K562 (cell line): ENCODE data around the gene ATP6V1G1. TPM values are rescaled to one million over a fixed set of nuclear protein-coding genes. Genes with fewer than 3 reads are reported as not detected.
A peak's percentile ranks its signal among the peaks of the same experiment; 100 is the strongest.

Experiments
- CSDE1 ChIP-seq, 2 experiments: fragments of 450-650 bp; IDR thresholded peaks; 2 replicates each; pipeline ENCODE4 v1.6.1; 2016; ENCODE audit warnings: mild to moderate bottlenecking in 1 of 2
- HDAC6 ChIP-seq: IDR thresholded peaks from 2 replicates; pipeline ENCODE4 v1.6.1; 2012; ENCODE audit warnings: low read depth, mild to moderate bottlenecking, control low read depth, inconsistent platforms, low read length, moderate library complexity
- ILF3 ChIP-seq: fragments of 450-650 bp; IDR thresholded peaks from 2 replicates; pipeline ENCODE4 v1.6.1; 2018; ENCODE audit warnings: antibody characterized with exemption, mild to moderate bottlenecking, moderate library complexity, borderline replicate concordance
- MAZ ChIP-seq, 2 experiments: fragments of 450-650 bp in 1 of 2; sonication (generic) in 1 of 2; formaldehyde crosslinking; IDR thresholded peaks in 1 of 2; conservative IDR thresholded peaks in 1 of 2; 2 replicates each; pipeline versions ENCODE4 v1.4.0 to v1.5.0; 2020; ENCODE audit warnings: mild to moderate bottlenecking in 1 of 2, missing genetic modification reagents in 1 of 2
- NR2C2 ChIP-seq, 2 experiments: fragments of 200-800 bp in 1 of 2; sonication (Bioruptor generic) in 1 of 2; sonication (generic) in 1 of 2; formaldehyde crosslinking in 1 of 2; IDR thresholded peaks; 2 replicates each; pipeline versions ENCODE4 v1.6.1 to v1.8.0; 2016 to 2022; ENCODE audit warnings: mild to moderate bottlenecking in 1 of 2, missing compliant biosample characterization in 1 of 2, missing genetic modification characterization in 1 of 2, missing genetic modification reagents in 1 of 2
- PHB ChIP-seq: fragments of 250-450 bp; sonication (Bioruptor Pico); IDR thresholded peaks from 2 replicates; pipeline ENCODE4 v1.5.0; 2021
- ZNF436 ChIP-seq: fragments of 250-450, 450-650 bp; sonication (Bioruptor Pico); formaldehyde crosslinking; IDR thresholded peaks from 2 replicates; pipeline ENCODE4 v1.7.0; 2020; ENCODE audit warnings: mild to moderate bottlenecking
- polyA plus RNA-seq, 8 experiments: library from polyadenylated mRNA; depleted of rRNA in 4 of 8; stranded (reverse) in 5 of 8; unstranded in 3 of 8; fragments of >200 nt; fragmentation: Nextera tagmentation in 2 of 8; fragmentation: Illumina TruSeq in 1 of 8; extraction: Ambion mirVana in 2 of 8; extraction: Trizol in 1 of 8; gene quantifications; 2 replicates each; pipeline versions ENCODE4 v1.2.1 to v1.2.3, GENCODE V29; 2011 to 2014; ENCODE audit warnings: inconsistent platforms in 1 of 8, missing spikeins in 1 of 8
- total RNA-seq, 7 experiments: library from RNA; depleted of rRNA in 6 of 7; stranded (reverse); fragments of >200 nt in 6 of 7; fragmentation: Illumina TruSeq in 2 of 7; extraction: Trizol in 2 of 7; gene quantifications; 2 replicates each; pipeline versions ENCODE4 v1.2.1 to v1.2.3, GENCODE V29; 2011 to 2021; ENCODE audit warnings: low replicate concordance in 1 of 7
- TF ChIP-seq, protein P1 (sequence below), 2 experiments: fragments of 250-450 bp in 1 of 2; fragments of 450-650 bp in 1 of 2; sonication (Bioruptor Pico) in 1 of 2; IDR thresholded peaks; 2 replicates each; pipeline versions ENCODE4 v1.6.1 to v1.8.0; 2016 to 2021; ENCODE audit warnings: mild to moderate bottlenecking in 2 of 2, moderate library complexity in 2 of 2, missing compliant biosample characterization in 1 of 2, missing genetic modification characterization in 1 of 2
- TF ChIP-seq, protein P2 (sequence below): sonication (generic); formaldehyde crosslinking; IDR thresholded peaks from 2 replicates; pipeline ENCODE4 v1.9.0; 2022; ENCODE audit warnings: mild to moderate bottlenecking, missing genetic modification reagents
- TF ChIP-seq, protein P3 (sequence below), 3 experiments: fragments of 200-800 bp in 1 of 3; fragments of 250-450 bp in 1 of 3; fragments of 450-650 bp in 1 of 3; sonication (Bioruptor Pico) in 1 of 3; sonication (Bioruptor generic) in 1 of 3; formaldehyde crosslinking in 1 of 3; IDR thresholded peaks; 2 replicates each; pipeline versions ENCODE4 v1.6.1 to v1.8.0; 2016 to 2022; ENCODE audit warnings: mild to moderate bottlenecking in 2 of 3, missing genetic modification characterization in 2 of 3, missing compliant biosample characterization in 1 of 3, moderate library complexity in 1 of 3
- TF ChIP-seq, protein P4 (sequence below): sonication (generic); formaldehyde crosslinking; IDR thresholded peaks from 2 replicates; pipeline ENCODE4 v1.8.0; 2023; ENCODE audit warnings: missing genetic modification reagents, mild to moderate bottlenecking, borderline replicate concordance
- TF ChIP-seq, protein P5 (sequence below): fragments of 250-450 bp; sonication (Bioruptor Pico); IDR thresholded peaks from 2 replicates; pipeline ENCODE4 v1.4.0; 2020; ENCODE audit warnings: mild to moderate bottlenecking, moderate library complexity

ATP6V1G1 gene
- total and polyA plus RNA-seq, 9 of the 15 experiments (the other 6 are each of a cell fraction or from before 2014, with no cell fraction given) = 88.4 to 492 (median 193) TPM

DNA sequence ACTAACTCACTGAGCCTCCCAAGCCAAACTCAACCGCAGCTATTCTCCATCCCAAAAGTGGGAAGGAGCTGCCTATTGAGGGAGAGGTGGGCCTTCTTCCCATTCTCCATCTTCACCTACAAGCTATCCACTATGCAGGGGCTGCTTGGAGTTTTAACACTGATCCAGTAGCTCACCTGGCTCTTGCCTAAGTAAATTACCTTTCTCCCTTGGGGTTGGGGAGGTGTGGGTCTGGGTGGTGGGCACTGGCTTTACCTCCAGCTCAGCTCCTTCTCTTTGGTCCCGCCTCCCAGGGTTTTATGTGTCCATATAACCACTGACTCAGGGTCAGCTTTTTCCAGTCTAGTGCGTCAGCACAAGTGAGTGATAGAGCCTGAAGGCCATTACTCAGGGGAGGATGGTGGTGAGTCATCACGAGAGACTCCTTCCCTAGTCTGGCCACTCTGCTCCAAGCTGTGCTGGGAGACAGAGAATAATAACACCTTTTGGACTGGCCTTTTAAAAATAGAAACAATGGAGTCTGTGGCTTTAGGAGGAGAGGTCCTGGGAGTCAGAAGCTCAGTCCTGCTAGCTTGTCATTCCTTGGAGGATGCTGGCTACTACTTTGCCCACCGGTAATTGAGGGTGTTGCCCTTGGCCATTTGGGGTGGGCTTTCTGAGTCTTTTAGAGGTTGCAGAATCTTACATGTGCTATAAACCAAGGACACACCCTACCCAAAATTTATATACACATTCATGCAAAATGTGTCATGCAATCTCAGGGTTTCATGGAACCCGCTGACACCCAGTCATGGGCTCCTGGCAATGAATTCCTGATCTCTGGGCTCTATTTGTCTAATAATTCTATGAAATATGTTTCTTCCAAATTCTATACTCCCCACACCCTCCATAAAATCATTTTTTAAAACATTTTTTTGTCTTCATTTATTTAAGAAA is 35.6 kb upstream of the ATP6V1G1 start (continued):
- TF ChIP-seq, protein P1, sequence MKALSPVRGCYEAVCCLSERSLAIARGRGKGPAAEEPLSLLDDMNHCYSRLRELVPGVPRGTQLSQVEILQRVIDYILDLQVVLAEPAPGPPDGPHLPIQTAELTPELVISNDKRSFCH (CRISPR knock-in tag; IDR thresholded peaks at IDR 0.05) = no peak
- TF ChIP-seq, protein P1 (tag; IDR thresholded peaks at IDR 0.05) = no peak
- TF ChIP-seq, protein P2, sequence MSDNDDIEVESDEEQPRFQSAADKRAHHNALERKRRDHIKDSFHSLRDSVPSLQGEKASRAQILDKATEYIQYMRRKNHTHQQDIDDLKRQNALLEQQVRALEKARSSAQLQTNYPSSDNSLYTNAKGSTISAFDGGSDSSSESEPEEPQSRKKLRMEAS (CRISPR knock-in tag) = no peak
- TF ChIP-seq ILF3 (no peak), PHB (no peak), HDAC6 (no peak), NR2C2 (CRISPR knock-in tag; IDR thresholded peaks at IDR 0.05) (no peak), NR2C2 (tag; IDR thresholded peaks at IDR 0.05) (peak; percentile 6; the same call in 1 of the 2 replicates), ZNF436 (CRISPR knock-in tag) (no peak), MAZ (CRISPR knock-in tag; conservative IDR thresholded peaks at IDR 0.05 in 1 of 2, IDR thresholded peaks at IDR 0.05 in 1 of 2) (no peak), CSDE1 (IDR thresholded peaks at IDR 0.05) (no peak)
- TF ChIP-seq, protein P3, sequence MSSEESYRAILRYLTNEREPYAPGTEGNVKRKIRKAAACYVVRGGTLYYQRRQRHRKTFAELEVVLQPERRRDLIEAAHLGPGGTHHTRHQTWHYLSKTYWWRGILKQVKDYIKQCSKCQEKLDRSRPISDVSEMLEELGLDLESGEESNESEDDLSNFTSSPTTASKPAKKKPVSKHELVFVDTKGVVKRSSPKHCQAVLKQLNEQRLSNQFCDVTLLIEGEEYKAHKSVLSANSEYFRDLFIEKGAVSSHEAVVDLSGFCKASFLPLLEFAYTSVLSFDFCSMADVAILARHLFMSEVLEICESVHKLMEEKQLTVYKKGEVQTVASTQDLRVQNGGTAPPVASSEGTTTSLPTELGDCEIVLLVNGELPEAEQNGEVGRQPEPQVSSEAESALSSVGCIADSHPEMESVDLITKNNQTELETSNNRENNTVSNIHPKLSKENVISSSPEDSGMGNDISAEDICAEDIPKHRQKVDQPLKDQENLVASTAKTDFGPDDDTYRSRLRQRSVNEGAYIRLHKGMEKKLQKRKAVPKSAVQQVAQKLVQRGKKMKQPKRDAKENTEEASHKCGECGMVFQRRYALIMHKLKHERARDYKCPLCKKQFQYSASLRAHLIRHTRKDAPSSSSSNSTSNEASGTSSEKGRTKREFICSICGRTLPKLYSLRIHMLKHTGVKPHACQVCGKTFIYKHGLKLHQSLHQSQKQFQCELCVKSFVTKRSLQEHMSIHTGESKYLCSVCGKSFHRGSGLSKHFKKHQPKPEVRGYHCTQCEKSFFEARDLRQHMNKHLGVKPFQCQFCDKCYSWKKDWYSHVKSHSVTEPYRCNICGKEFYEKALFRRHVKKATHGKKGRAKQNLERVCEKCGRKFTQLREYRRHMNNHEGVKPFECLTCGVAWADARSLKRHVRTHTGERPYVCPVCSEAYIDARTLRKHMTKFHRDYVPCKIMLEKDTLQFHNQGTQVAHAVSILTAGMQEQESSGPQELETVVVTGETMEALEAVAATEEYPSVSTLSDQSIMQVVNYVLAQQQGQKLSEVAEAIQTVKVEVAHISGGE (CRISPR knock-in tag; IDR thresholded peaks at IDR 0.05) = no peak
- TF ChIP-seq, protein P4, sequence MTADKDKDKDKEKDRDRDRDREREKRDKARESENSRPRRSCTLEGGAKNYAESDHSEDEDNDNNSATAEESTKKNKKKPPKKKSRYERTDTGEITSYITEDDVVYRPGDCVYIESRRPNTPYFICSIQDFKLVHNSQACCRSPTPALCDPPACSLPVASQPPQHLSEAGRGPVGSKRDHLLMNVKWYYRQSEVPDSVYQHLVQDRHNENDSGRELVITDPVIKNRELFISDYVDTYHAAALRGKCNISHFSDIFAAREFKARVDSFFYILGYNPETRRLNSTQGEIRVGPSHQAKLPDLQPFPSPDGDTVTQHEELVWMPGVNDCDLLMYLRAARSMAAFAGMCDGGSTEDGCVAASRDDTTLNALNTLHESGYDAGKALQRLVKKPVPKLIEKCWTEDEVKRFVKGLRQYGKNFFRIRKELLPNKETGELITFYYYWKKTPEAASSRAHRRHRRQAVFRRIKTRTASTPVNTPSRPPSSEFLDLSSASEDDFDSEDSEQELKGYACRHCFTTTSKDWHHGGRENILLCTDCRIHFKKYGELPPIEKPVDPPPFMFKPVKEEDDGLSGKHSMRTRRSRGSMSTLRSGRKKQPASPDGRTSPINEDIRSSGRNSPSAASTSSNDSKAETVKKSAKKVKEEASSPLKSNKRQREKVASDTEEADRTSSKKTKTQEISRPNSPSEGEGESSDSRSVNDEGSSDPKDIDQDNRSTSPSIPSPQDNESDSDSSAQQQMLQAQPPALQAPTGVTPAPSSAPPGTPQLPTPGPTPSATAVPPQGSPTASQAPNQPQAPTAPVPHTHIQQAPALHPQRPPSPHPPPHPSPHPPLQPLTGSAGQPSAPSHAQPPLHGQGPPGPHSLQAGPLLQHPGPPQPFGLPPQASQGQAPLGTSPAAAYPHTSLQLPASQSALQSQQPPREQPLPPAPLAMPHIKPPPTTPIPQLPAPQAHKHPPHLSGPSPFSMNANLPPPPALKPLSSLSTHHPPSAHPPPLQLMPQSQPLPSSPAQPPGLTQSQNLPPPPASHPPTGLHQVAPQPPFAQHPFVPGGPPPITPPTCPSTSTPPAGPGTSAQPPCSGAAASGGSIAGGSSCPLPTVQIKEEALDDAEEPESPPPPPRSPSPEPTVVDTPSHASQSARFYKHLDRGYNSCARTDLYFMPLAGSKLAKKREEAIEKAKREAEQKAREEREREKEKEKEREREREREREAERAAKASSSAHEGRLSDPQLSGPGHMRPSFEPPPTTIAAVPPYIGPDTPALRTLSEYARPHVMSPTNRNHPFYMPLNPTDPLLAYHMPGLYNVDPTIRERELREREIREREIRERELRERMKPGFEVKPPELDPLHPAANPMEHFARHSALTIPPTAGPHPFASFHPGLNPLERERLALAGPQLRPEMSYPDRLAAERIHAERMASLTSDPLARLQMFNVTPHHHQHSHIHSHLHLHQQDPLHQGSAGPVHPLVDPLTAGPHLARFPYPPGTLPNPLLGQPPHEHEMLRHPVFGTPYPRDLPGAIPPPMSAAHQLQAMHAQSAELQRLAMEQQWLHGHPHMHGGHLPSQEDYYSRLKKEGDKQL (CRISPR knock-in tag) = no peak
- TF ChIP-seq, protein P5, sequence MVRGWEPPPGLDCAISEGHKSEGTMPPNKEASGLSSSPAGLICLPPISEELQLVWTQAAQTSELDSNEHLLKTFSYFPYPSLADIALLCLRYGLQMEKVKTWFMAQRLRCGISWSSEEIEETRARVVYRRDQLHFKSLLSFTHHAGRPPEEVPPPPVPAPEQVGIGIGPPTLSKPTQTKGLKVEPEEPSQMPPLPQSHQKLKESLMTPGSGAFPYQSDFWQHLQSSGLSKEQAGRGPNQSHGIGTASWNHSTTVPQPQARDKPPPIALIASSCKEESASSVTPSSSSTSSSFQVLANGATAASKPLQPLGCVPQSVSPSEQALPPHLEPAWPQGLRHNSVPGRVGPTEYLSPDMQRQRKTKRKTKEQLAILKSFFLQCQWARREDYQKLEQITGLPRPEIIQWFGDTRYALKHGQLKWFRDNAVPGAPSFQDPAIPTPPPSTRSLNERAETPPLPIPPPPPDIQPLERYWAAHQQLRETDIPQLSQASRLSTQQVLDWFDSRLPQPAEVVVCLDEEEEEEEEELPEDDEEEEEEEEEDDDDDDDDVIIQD (CRISPR knock-in tag) = no peak
